ENCODE measurements around the gene ANTXR1.
"Not testable (repeated sequence)": the region's sequence is repeated elsewhere in the genome, so short reads cannot be mapped to it uniquely, and the experiment has no call there.

The ANTXR1 gene

GRCh38 chr2:69221960-69222751, 209.2 kb downstream of the ANTXR1 start:
- Mint-ChIP-seq H3K27me3 (peaks cover 10% of the 10 kb centered on the region), H3K36me3 (ENCODE audit: low read depth) (no peaks in the 10 kb centered on the region), H3K9me3 (no peaks in the 10 kb centered on the region), H3K4me1 (ENCODE audit: low read depth) (no peaks in the 10 kb centered on the region), H3K4me3 (no peak overlapping the region), H3K27ac (no peak overlapping the region)

- H3K27me3 Mint-ChIP-seq = peaks cover 10% of the 10 kb centered on the region
Observed at GRCh38 chr2:69222953-69223658, 210.1 kb downstream of the ANTXR1 start.

GRCh38 chr2:69223759-69224511, 211.0 kb downstream of the ANTXR1 start:
- Mint-ChIP-seq H3K9me3 (no peaks in the 10 kb centered on the region), H3K4me3 (no peak overlapping the region), H3K27me3 (peaks cover 10% of the 10 kb centered on the region), H3K27ac (no peak overlapping the region), H3K4me1 (ENCODE audit: low read depth) (no peaks in the 10 kb centered on the region), H3K36me3 (ENCODE audit: low read depth) (no peaks in the 10 kb centered on the region)

More at GRCh38 chr2:69222953-69223658, 210.1 kb downstream of the ANTXR1 start:
- no peak overlapping the region for H3K4me3 Mint-ChIP-seq
- no peak overlapping the region for H3K27ac Mint-ChIP-seq
- no peaks in the 10 kb centered on the region for H3K9me3 Mint-ChIP-seq
- H3K36me3 Mint-ChIP-seq (ENCODE audit: low read depth) = no peaks in the 10 kb centered on the region
- H3K4me1 Mint-ChIP-seq (ENCODE audit: low read depth) = no peaks in the 10 kb centered on the region

GRCh38 chr2:69224512-69224837, 211.5 kb downstream of the ANTXR1 start:
- no peak overlapping the region for H3K4me3 Mint-ChIP-seq
- H3K27me3 Mint-ChIP-seq = peaks cover 10% of the 10 kb centered on the region
- H3K9me3 Mint-ChIP-seq = no peaks in the 10 kb centered on the region
- H3K36me3 Mint-ChIP-seq (ENCODE audit: low read depth) = no peaks in the 10 kb centered on the region
- no peak overlapping the region for H3K27ac Mint-ChIP-seq
- H3K4me1 Mint-ChIP-seq (ENCODE audit: low read depth) = no peaks in the 10 kb centered on the region

- H3K9me3 Mint-ChIP-seq = no peaks in the 10 kb centered on the region
- H3K36me3 Mint-ChIP-seq (ENCODE audit: low read depth) = no peaks in the 10 kb centered on the region
- no peaks in the 10 kb centered on the region for H3K4me1 Mint-ChIP-seq (ENCODE audit: low read depth)
- H3K4me3 Mint-ChIP-seq = no peak overlapping the region
- no peak overlapping the region for H3K27ac Mint-ChIP-seq
- peaks cover 7% of the 10 kb centered on the region for H3K27me3 Mint-ChIP-seq
Observed at GRCh38 chr2:69225933-69226332, 213.0 kb downstream of the ANTXR1 start.

- Mint-ChIP-seq H3K4me1 (ENCODE audit: low read depth) (no peaks in the 10 kb centered on the region), H3K27me3 (peaks cover 11% of the 10 kb centered on the region), H3K36me3 (ENCODE audit: low read depth) (no peaks in the 10 kb centered on the region), H3K9me3 (no peaks in the 10 kb centered on the region), H3K27ac (no peak overlapping the region), H3K4me3 (no peak overlapping the region)
Observed at GRCh38 chr2:69226903-69227302, 213.9 kb downstream of the ANTXR1 start.

- peaks cover 15% of the 10 kb centered on the region for H3K27me3 Mint-ChIP-seq
- no peaks in the 10 kb centered on the region for H3K36me3 Mint-ChIP-seq (ENCODE audit: low read depth)
- no peak overlapping the region for H3K4me3 Mint-ChIP-seq
- no peaks in the 10 kb centered on the region for H3K9me3 Mint-ChIP-seq
- H3K4me1 Mint-ChIP-seq (ENCODE audit: low read depth) = no peaks in the 10 kb centered on the region
- H3K27ac Mint-ChIP-seq = no peak overlapping the region
Observed at GRCh38 chr2:69227716-69228115, 214.7 kb downstream of the ANTXR1 start.

- H3K36me3 Mint-ChIP-seq (ENCODE audit: low read depth); H3K4me3 Mint-ChIP-seq; H3K27ac Mint-ChIP-seq; H3K9me3 Mint-ChIP-seq; H3K4me1 Mint-ChIP-seq (ENCODE audit: low read depth): not testable (repeated sequence)
- H3K27me3 Mint-ChIP-seq = peaks cover 13% of the 10 kb centered on the region
Observed at GRCh38 chr2:69230946-69231345, 218.0 kb downstream of the ANTXR1 start.

- Mint-ChIP-seq H3K4me3 (no peak overlapping the region), H3K36me3 (ENCODE audit: low read depth) (no peaks in the 10 kb centered on the region), H3K4me1 (ENCODE audit: low read depth) (no peaks in the 10 kb centered on the region), H3K27me3 (peaks cover 13% of the 10 kb centered on the region), H3K27ac (no peak overlapping the region), H3K9me3 (no peaks in the 10 kb centered on the region)
Observed at GRCh38 chr2:69231612-69232277, 218.8 kb downstream of the ANTXR1 start.

- H3K4me3 Mint-ChIP-seq; H3K36me3 Mint-ChIP-seq (ENCODE audit: low read depth); H3K4me1 Mint-ChIP-seq (ENCODE audit: low read depth); H3K9me3 Mint-ChIP-seq; H3K27ac Mint-ChIP-seq: not testable (repeated sequence)
- H3K27me3 Mint-ChIP-seq = peaks cover 16% of the 10 kb centered on the region
Observed at GRCh38 chr2:69235835-69236234, 222.9 kb downstream of the ANTXR1 start.

GRCh38 chr2:69237070-69237670, 224.2 kb downstream of the ANTXR1 start:
- Mint-ChIP-seq H3K36me3 (ENCODE audit: low read depth) (no peaks in the 10 kb centered on the region), H3K9me3 (no peaks in the 10 kb centered on the region), H3K4me3 (no peak overlapping the region), H3K27ac (no peak overlapping the region), H3K27me3 (peaks cover 10% of the 10 kb centered on the region), H3K4me1 (ENCODE audit: low read depth) (no peaks in the 10 kb centered on the region)

GRCh38 chr2:69238449-69239031, 225.6 kb downstream of the ANTXR1 start:
- Mint-ChIP-seq H3K36me3 (ENCODE audit: low read depth) (no peaks in the 10 kb centered on the region), H3K4me3 (no peak overlapping the region), H3K27me3 (peaks cover 7% of the 10 kb centered on the region), H3K27ac (no peak overlapping the region), H3K4me1 (ENCODE audit: low read depth) (no peaks in the 10 kb centered on the region), H3K9me3 (no peaks in the 10 kb centered on the region)

- no peak overlapping the region for H3K27ac Mint-ChIP-seq
- H3K36me3 Mint-ChIP-seq (ENCODE audit: low read depth) = no peaks in the 10 kb centered on the region
- H3K4me1 Mint-ChIP-seq (ENCODE audit: low read depth) = no peaks in the 10 kb centered on the region
- peaks cover 7% of the 10 kb centered on the region for H3K27me3 Mint-ChIP-seq
- H3K4me3 Mint-ChIP-seq = no peak overlapping the region
- no peaks in the 10 kb centered on the region for H3K9me3 Mint-ChIP-seq
Observed at GRCh38 chr2:69241093-69241492, 228.1 kb downstream of the ANTXR1 start.
